H1 (cell line): ENCODE data around the gene C22orf39.

Experiments
- MAFK ChIP-seq: IDR thresholded peaks from 2 replicates; pipeline ENCODE4 v1.6.1; 2012; ENCODE audit warnings: low read depth, mild to moderate bottlenecking, improper control_type of control experiment, low read length
- POLR2A ChIP-seq, 2 experiments: IDR thresholded peaks; 1 replicate in 1 of 2; 2 replicates in 1 of 2; pipeline ENCODE4 v1.6.1; 2011; ENCODE audit warnings: low read depth in 2 of 2, low read length in 2 of 2, mild to moderate bottlenecking in 2 of 2; ENCODE audit errors: control extremely low read depth in 1 of 2
- POLR2AphosphoS5 ChIP-seq: IDR thresholded peaks from 2 replicates; pipeline ENCODE4 v1.6.1; 2011; ENCODE audit warnings: low read depth, low read length
- SIN3A ChIP-seq, 2 experiments: IDR thresholded peaks in 1 of 2; conservative IDR thresholded peaks in 1 of 2; 2 replicates each; pipeline ENCODE4 v1.6.1; 2011 to 2012; ENCODE audit warnings: low read length in 2 of 2, improper control_type of control experiment in 1 of 2, low read depth in 1 of 2, mild to moderate bottlenecking in 1 of 2
- SP2 ChIP-seq: IDR thresholded peaks from 2 replicates; pipeline ENCODE4 v1.6.1; 2012; ENCODE audit warnings: mild to moderate bottlenecking, low read length, inconsistent platforms
- TF ChIP-seq, protein P1 (sequence below), 3 experiments: IDR thresholded peaks; 1 replicate in 2 of 3; 2 replicates in 1 of 3; pipeline versions ENCODE4 v1.5.1 to v1.6.1; 2011; ENCODE audit warnings: low read length in 3 of 3, mild to moderate bottlenecking in 3 of 3, inconsistent platforms in 2 of 3, low read depth in 1 of 3, moderate library complexity in 1 of 3; ENCODE audit not compliant: insufficient read depth in 1 of 3; ENCODE audit errors: control extremely low read depth in 1 of 3

DNA sequence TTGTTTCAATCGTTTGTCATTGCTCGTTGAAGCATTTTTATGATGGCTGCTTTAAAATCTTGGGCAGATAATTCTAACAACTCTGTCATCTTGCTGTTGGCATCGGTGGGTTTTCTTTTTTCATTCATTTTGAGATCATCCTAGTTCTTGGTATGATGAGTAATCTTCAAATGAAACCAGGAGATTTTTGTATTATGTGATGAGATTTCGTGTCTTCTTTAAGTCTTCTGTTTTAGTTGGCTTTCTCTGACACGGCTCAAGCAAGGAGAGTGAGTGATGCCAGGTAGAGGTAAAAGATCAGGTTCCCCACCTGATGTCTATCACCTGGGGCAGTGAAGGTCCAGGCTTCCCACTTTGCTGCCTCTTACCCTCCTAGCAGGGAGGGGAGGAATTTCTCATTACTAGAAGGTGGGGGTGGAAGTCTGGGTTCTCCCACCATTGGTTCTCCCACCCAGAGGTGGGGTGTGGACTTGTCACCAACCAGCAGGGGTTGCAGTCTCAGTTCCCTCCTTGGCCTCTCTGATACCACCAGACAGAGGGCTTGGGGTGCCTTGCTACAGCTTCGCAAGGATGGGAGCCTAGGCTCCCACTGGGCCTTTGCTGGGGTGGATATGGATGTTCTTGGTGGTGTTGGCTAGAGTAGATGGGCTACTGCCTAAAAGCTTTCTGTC lies 45.1 kb upstream of the C22orf39 start:
- TF ChIP-seq SIN3A (conservative IDR thresholded peaks at IDR 0.05 in 1 of 2, IDR thresholded peaks at IDR 0.05 in 1 of 2; ENCODE audit: low read depth in 1 of 2, low read length in 2 of 2) (no peak), SP2 (no peak), POLR2AphosphoS5 (no peak), POLR2A (IDR thresholded peaks at IDR 0.05; ENCODE audit: control extremely low read depth in 1 of 2, low read depth in 2 of 2, low read length in 2 of 2) (no peak), MAFK (no peak)
- TF ChIP-seq, protein P1, sequence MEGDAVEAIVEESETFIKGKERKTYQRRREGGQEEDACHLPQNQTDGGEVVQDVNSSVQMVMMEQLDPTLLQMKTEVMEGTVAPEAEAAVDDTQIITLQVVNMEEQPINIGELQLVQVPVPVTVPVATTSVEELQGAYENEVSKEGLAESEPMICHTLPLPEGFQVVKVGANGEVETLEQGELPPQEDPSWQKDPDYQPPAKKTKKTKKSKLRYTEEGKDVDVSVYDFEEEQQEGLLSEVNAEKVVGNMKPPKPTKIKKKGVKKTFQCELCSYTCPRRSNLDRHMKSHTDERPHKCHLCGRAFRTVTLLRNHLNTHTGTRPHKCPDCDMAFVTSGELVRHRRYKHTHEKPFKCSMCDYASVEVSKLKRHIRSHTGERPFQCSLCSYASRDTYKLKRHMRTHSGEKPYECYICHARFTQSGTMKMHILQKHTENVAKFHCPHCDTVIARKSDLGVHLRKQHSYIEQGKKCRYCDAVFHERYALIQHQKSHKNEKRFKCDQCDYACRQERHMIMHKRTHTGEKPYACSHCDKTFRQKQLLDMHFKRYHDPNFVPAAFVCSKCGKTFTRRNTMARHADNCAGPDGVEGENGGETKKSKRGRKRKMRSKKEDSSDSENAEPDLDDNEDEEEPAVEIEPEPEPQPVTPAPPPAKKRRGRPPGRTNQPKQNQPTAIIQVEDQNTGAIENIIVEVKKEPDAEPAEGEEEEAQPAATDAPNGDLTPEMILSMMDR (IDR thresholded peaks at IDR 0.05; ENCODE audit: control extremely low read depth in 1 of 3, insufficient read depth in 1 of 3, low read depth in 1 of 3, low read length in 3 of 3), result no peak
